Measurements from ENCODE around the gene FNDC10. TPM values are rescaled to one million over a fixed set of nuclear protein-coding genes. Genes with fewer than 3 reads are reported as not detected.

The FNDC10 gene
- total and polyA plus RNA-seq, 9 of the 15 experiments (the other 6 are each of a cell fraction or from before 2014, with no cell fraction given): 0.08 to 6.3 (median 1.6) TPM

DNA sequence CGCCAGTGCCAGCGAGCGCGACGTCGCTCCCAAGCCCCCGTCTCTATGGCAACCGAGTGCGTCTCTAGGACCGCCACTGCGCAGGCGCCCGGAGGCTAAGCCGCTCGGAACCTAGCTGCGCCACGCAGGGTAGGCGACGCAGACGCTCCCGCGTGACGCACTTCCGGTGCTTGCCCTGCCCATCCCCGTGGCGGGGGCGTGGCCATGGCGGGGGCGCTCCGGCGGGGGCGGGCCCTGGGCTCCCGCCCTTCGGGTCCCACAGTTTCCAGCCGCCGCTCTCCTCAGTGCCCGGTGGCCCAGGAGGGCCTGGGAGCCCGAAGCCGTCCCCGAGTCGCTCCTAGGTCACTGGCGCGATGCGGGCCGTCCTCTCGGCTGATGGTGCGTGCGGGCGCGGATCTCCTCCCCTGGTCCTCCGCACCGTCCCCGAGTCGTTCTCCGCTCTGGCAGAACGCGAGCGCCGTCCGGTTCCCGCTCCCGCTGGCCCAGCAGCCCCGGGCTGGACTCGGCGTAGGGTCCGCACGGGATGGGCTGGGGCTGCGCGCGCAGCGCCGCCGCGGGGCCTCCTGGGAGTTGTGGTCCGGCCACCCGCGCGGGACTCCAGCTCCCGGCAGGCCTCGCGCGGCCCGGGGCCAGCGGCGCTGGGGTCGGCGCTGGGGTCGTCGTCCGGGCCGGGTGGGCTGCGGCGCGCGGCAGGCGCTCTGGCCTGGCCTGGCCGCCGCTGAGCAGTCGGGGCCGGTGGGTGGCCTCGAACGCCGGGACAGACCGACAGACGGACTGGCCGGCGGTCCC is 15.5 kb upstream of the FNDC10 start, which contains the start of gene MIB2 (continued):
- TF ChIP-seq, protein P1, sequence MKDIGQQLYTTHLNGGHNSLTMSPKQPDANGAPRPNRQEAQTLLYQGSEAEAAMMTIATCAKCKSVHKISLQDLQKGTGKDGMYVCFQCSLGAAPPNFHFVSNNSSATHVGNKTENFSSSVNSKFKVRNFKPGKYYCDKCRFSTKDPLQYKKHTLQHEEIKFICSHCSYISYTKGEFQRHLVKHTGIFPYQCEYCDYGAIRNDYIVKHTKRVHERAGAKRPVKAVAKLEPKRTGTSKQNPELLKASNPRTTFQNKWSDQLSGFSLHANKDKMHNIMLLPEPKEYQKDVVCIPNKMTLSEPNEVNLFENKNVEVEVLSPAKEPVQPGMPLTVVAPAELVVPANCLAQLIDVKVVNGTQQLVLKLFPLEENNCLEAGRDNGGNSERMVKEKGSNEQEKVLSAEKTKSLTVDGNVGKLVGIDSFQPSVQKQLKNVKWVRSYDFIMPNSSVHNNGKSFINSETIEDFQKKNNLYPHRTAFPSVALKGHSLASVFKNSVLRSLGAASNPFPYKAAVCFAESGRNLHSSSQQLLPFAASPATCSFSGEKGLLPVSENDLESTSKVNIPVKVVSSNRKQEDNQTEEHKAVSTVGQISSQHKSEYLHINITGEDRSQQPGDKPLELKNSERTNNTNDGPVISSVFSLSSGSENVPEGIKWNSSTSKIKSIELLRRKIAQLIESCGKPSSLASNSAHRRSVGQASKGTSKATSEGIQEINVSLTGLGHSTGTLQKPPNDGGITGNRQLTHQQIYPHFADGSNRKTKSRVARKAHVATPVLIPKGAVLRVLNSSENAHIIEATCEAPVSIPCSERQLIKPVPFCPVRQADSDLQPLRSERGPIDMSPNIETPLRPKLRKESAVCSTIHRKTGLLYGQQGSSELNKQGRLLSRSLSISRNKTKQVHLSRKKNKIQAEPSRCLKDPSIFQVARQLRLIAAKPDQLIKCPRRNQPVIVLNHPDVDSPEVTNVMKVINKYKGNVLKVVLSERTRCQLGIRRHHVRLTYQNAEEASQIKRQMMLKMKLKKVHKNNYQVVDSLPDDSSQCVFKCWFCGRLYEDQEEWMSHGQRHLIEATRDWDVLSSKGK (CRISPR knock-in tag; IDR thresholded peaks at IDR 0.05): no peak
- peak; percentile 75; the same call in 1 of the 2 replicates for TF ChIP-seq NR3C1 (CRISPR knock-in tag; IDR thresholded peaks at IDR 0.05)
- TF ChIP-seq DACH1 (IDR thresholded peaks at IDR 0.05; ENCODE audit: partially characterized antibody): no peak
- no peak for TF ChIP-seq MAFG (tag; conservative IDR thresholded peaks at IDR 0.05)
- no peak for TF ChIP-seq ZNF445 (CRISPR knock-in tag; IDR thresholded peaks at IDR 0.05; ENCODE audit: low read depth)
- TF ChIP-seq ZNF384 (IDR thresholded peaks at IDR 0.05; ENCODE audit: low read depth, low read length): no peak
- no peak; the same call in 1 of the 2 replicates for TF ChIP-seq RNF2 (IDR thresholded peaks at IDR 0.05)
- no peak for TF ChIP-seq ZNF586 (CRISPR knock-in tag; conservative IDR thresholded peaks at IDR 0.05)
- no peak for TF ChIP-seq CBX8 (IDR thresholded peaks at IDR 0.05; ENCODE audit: borderline replicate concordance, extremely low read depth, low read depth, low read length, poor library complexity, severe bottlenecking)
- peak; percentile 99 for TF ChIP-seq CHD1 (IDR thresholded peaks at IDR 0.05; ENCODE audit: low read length)
- peak; percentile 76; the same call in 1 of the 2 replicates for TF ChIP-seq HMGXB4 (CRISPR knock-in tag; IDR thresholded peaks at IDR 0.05)
- no peak for TF ChIP-seq ZNF79 (CRISPR knock-in tag; IDR thresholded peaks at IDR 0.05; ENCODE audit: low read depth)
- TF ChIP-seq ZNF263 (CRISPR knock-in tag; IDR thresholded peaks at IDR 0.05; ENCODE audit: borderline replicate concordance): no peak
- peak; percentile 39; the same call in 1 of the 2 replicates for TF ChIP-seq TEAD4 (IDR thresholded peaks at IDR 0.05; ENCODE audit: low read length)
- TF ChIP-seq TEAD4 (CRISPR knock-in tag; IDR thresholded peaks at IDR 0.05; ENCODE audit: borderline replicate concordance): no peak
- peak; percentile 76 for TF ChIP-seq RBM22 (IDR thresholded peaks at IDR 0.05; ENCODE audit: low read depth, low read length, poor library complexity, severe bottlenecking)
- peak; percentile 87 for TF ChIP-seq ZNF143 (CRISPR knock-in tag; IDR thresholded peaks at IDR 0.05)
- TF ChIP-seq YBX1 (IDR thresholded peaks at IDR 0.05): no peak

Data from K562 (cell line).